Neuronal stem cell (in vitro differentiated cells): ENCODE data around the gene ZBTB46.

Source experiments
- DNase-seq: peaks from one replicate; pipeline ENCODE4 v3.0.0-alpha.2; 2013; ENCODE audit warnings: low spot score
- H2AFZ ChIP-seq: one replicate; pipeline ENCODE4 v1.6.1; 2013; ENCODE audit warnings: mild to moderate bottlenecking, low read length, inconsistent platforms
- H2AK5ac ChIP-seq: 2 replicates; pipeline ENCODE4 v1.6.1; 2013; ENCODE audit warnings: low read depth, mild to moderate bottlenecking, inconsistent platforms, low read length, moderate library complexity, mixed read lengths
- H2BK120ac ChIP-seq: 2 replicates; pipeline ENCODE4 v1.6.1; 2013; ENCODE audit warnings: low read depth, mild to moderate bottlenecking, inconsistent platforms, low read length, moderate library complexity, mixed read lengths
- H2BK12ac ChIP-seq: one replicate; pipeline ENCODE4 v1.6.1; 2013; ENCODE audit warnings: low read length, inconsistent platforms
- H2BK15ac ChIP-seq: 2 replicates; pipeline ENCODE4 v1.6.1; 2013; ENCODE audit warnings: mild to moderate bottlenecking, low read length, inconsistent platforms, mixed read lengths
- H2BK5ac ChIP-seq: one replicate; pipeline ENCODE4 v1.6.1; 2013; ENCODE audit warnings: inconsistent platforms, mild to moderate bottlenecking, low read length, moderate library complexity
- H3K14ac ChIP-seq: one replicate; pipeline ENCODE4 v1.6.1; 2013; ENCODE audit warnings: low read length, inconsistent platforms
- H3K18ac ChIP-seq: 2 replicates; pipeline ENCODE4 v1.6.1; 2013; ENCODE audit warnings: low read length, inconsistent platforms
- H3K23ac ChIP-seq: 2 replicates; pipeline ENCODE4 v1.6.1; 2013; ENCODE audit warnings: low read depth, mild to moderate bottlenecking, mixed read lengths, low read length, inconsistent platforms; ENCODE audit not compliant: poor library complexity
- H3K27ac ChIP-seq: replicated peaks from 3 replicates; pipeline ENCODE4 v1.5.1; 2013; ENCODE audit warnings: low read length, inconsistent platforms
- H3K27me3 ChIP-seq, 3 experiments: 2 replicates each; pipeline ENCODE4 v1.6.1; 2013; ENCODE audit warnings: low read length in 3 of 3, mild to moderate bottlenecking in 2 of 3, inconsistent platforms in 1 of 3, low read depth in 1 of 3, mixed read lengths in 1 of 3, moderate library complexity in 1 of 3; ENCODE audit not compliant: control insufficient read depth in 3 of 3, insufficient read depth in 3 of 3
- H3K36me3 ChIP-seq, 2 donors: replicated peaks in 1 of 2; 2 replicates each; pipeline ENCODE4 v1.6.1; 2013; ENCODE audit warnings: low read length in 2 of 2; ENCODE audit not compliant: control insufficient read depth in 2 of 2, insufficient read depth in 2 of 2
- H3K4ac ChIP-seq: 2 replicates; pipeline ENCODE4 v1.6.1; 2013; ENCODE audit warnings: inconsistent platforms, mild to moderate bottlenecking, low read length, moderate library complexity
- H3K4me1 ChIP-seq, 2 donors: 1 replicate in 1 of 2; 2 replicates in 1 of 2; pipeline ENCODE4 v1.6.1; 2013; ENCODE audit warnings: low read length in 2 of 2, low read depth in 1 of 2; ENCODE audit not compliant: control insufficient read depth in 2 of 2, insufficient read depth in 1 of 2
- H3K4me2 ChIP-seq: one replicate; pipeline ENCODE4 v1.6.1; 2013; ENCODE audit warnings: mild to moderate bottlenecking, low read length, inconsistent platforms; ENCODE audit not compliant: insufficient read depth, poor library complexity, severe bottlenecking
- H3K4me3 ChIP-seq, 2 donors: 2 replicates each; pipeline ENCODE4 v1.5.1; 2013; ENCODE audit warnings: low read length in 2 of 2, mild to moderate bottlenecking in 2 of 2, inconsistent platforms in 1 of 2, moderate library complexity in 1 of 2
- H3K79me1 ChIP-seq: one replicate; pipeline ENCODE4 v1.6.1; 2013; ENCODE audit warnings: low read depth, mild to moderate bottlenecking, inconsistent platforms, low read length, moderate library complexity
- H3K9ac ChIP-seq: one replicate; pipeline ENCODE4 v1.6.1; 2013; ENCODE audit warnings: mild to moderate bottlenecking, low read depth, low read length, inconsistent platforms; ENCODE audit not compliant: poor library complexity
- H3K9me3 ChIP-seq, 2 donors: replicated peaks in 1 of 2; 2 replicates each; pipeline versions ENCODE3 to v1.6.1; 2013; ENCODE audit warnings: low read length in 2 of 2, mild to moderate bottlenecking in 2 of 2, inconsistent platforms in 1 of 2, low read depth in 1 of 2, mixed read lengths in 1 of 2, moderate library complexity in 1 of 2; ENCODE audit not compliant: control insufficient read depth in 2 of 2, insufficient read depth in 1 of 2
- H4K8ac ChIP-seq: one replicate; pipeline ENCODE4 v1.6.1; 2013; ENCODE audit warnings: low read depth, mild to moderate bottlenecking, inconsistent platforms, low read length, moderate library complexity
- H4K91ac ChIP-seq: one replicate; pipeline ENCODE4 v1.6.1; 2013; ENCODE audit warnings: low read length, low read depth, mild to moderate bottlenecking, inconsistent platforms; ENCODE audit not compliant: poor library complexity
- WGBS, 2 donors: extraction: QIAGEN DNeasy Blood & Tissue Kit; methylation state at CpG; one replicate each; pipeline ENCODE4 v1.1.7; 2013; ENCODE audit warnings: missing lambda C conversion rate in 2 of 2, mixed read lengths in 1 of 2; ENCODE audit not compliant: insufficient read length in 2 of 2, insufficient replicate concordance in 1 of 2; ENCODE audit errors: extremely low coverage in 2 of 2; 5-methylcytosine and 5-hydroxymethylcytosine counted together

Gene ZBTB46

GRCh38 chr20:63756648-63756991, 74.4 kb downstream of the ZBTB46 start:
- no peak overlapping the region for H4K8ac ChIP-seq
- no peaks in the 10 kb centered on the region for H3K9me3 ChIP-seq
- H3K9ac ChIP-seq = no peak overlapping the region
- H4K91ac ChIP-seq = no peak overlapping the region
- no peak overlapping the region for H3K4me3 ChIP-seq
- H2AFZ ChIP-seq = no peak overlapping the region
- peaks cover 2 to 40% of the 10 kb centered on the region in 2 donors for H3K36me3 ChIP-seq
- H3K27me3 ChIP-seq = no peaks in the 10 kb centered on the region
- H3K4ac ChIP-seq = no peak overlapping the region
- no peak overlapping the region for H3K18ac ChIP-seq
- H3K23ac ChIP-seq = no peak overlapping the region
- WGBS, 2 donors = no CpG with 5 or more reads among the region's 8 CpGs
- H3K4me2 ChIP-seq = no peak overlapping the region
- H3K14ac ChIP-seq = no peak overlapping the region
- no peaks in the 10 kb centered on the region for H3K4me1 ChIP-seq
- H2BK15ac ChIP-seq = no peak overlapping the region
- DNase-seq = no peak
- H2BK5ac ChIP-seq = no peak overlapping the region
- H2BK12ac ChIP-seq = no peak overlapping the region
- H2AK5ac ChIP-seq = peak overlapping the region; percentile 57
- no peak overlapping the region for H2BK120ac ChIP-seq
- peaks cover 2% of the 10 kb centered on the region for H3K79me1 ChIP-seq
- H3K27ac ChIP-seq = no peak overlapping the region

GRCh38 chr20:63755933-63756647, 75.0 kb downstream of the ZBTB46 start:
- Histone ChIP-seq H3K14ac (no peak overlapping the region), H3K4me3 (no peak overlapping the region), H2BK5ac (no peak overlapping the region), H3K27me3 (no peaks in the 10 kb centered on the region), H3K9me3 (no peaks in the 10 kb centered on the region), H3K9ac (no peak overlapping the region), H3K4ac (no peak overlapping the region), H4K8ac (no peak overlapping the region), H2BK12ac (no peak overlapping the region), H3K27ac (no peak overlapping the region), H3K36me3 (peaks cover 2 to 40% of the 10 kb centered on the region in 2 donors), H3K18ac (no peak overlapping the region), H2BK15ac (no peak overlapping the region), H3K79me1 (peaks cover 2% of the 10 kb centered on the region), H2AK5ac (no peak overlapping the region), H3K4me1 (peaks cover 3% of the 10 kb centered on the region in 2 donors), H4K91ac (no peak overlapping the region), H3K23ac (no peak overlapping the region), H2AFZ (no peak overlapping the region), H2BK120ac (no peak overlapping the region), H3K4me2 (no peak overlapping the region)
- WGBS, 2 donors = no CpG with 5 or more reads among the region's 18 CpGs
- no peak for DNase-seq

GRCh38 chr20:63754008-63754407, 77.1 kb downstream of the ZBTB46 start:
- no peak overlapping the region for H3K14ac ChIP-seq
- no peaks in the 10 kb centered on the region for H3K27me3 ChIP-seq
- no peak overlapping the region for H4K8ac ChIP-seq
- no peaks in the 10 kb centered on the region for H3K9me3 ChIP-seq
- H3K4me3 ChIP-seq = no peak overlapping the region
- H3K4me2 ChIP-seq = no peak overlapping the region
- no CpG with 5 or more reads among the region's 16 CpGs for WGBS, 2 donors
- DNase-seq = no peak
- peak overlapping the region; percentile 3 for H3K18ac ChIP-seq
- H3K23ac ChIP-seq = no peak overlapping the region
- H3K4me1 ChIP-seq = peaks cover 6 to 8% of the 10 kb centered on the region in 2 donors
- peak overlapping the region; percentile 40 for H3K27ac ChIP-seq
- H4K91ac ChIP-seq = no peak overlapping the region
- H3K4ac ChIP-seq = peak overlapping the region; percentile 78
- no peak overlapping the region for H3K9ac ChIP-seq
- H2BK120ac ChIP-seq = no peak overlapping the region
- H2BK15ac ChIP-seq = no peak overlapping the region
- no peak overlapping the region for H2AK5ac ChIP-seq
- no peak overlapping the region for H2AFZ ChIP-seq
- H3K36me3 ChIP-seq = peaks cover 2 to 46% of the 10 kb centered on the region in 2 donors
- no peak overlapping the region for H2BK5ac ChIP-seq
- peaks cover 2% of the 10 kb centered on the region for H3K79me1 ChIP-seq
- peak overlapping the region; percentile 49 for H2BK12ac ChIP-seq

- no peak overlapping the region for H3K4me2 ChIP-seq
- H2AFZ ChIP-seq = no peak overlapping the region
- peaks cover 2 to 47% of the 10 kb centered on the region in 2 donors for H3K36me3 ChIP-seq
- H2BK12ac ChIP-seq = no peak overlapping the region
- H3K18ac ChIP-seq = peak overlapping the region; percentile 46
- H3K9ac ChIP-seq = peak overlapping the region; percentile 30
- peaks cover 2% of the 10 kb centered on the region for H3K79me1 ChIP-seq
- H4K91ac ChIP-seq = no peak overlapping the region
- no peak overlapping the region for H2BK5ac ChIP-seq
- peaks cover 6 to 8% of the 10 kb centered on the region in 2 donors for H3K4me1 ChIP-seq
- no peak overlapping the region for H4K8ac ChIP-seq
- H3K23ac ChIP-seq = no peak overlapping the region
- no peak overlapping the region for H2BK120ac ChIP-seq
- no peak overlapping the region for H2BK15ac ChIP-seq
- no peak for DNase-seq
- no peak overlapping the region for H3K4me3 ChIP-seq
- no peak overlapping the region for H3K4ac ChIP-seq
- H3K14ac ChIP-seq = no peak overlapping the region
- H2AK5ac ChIP-seq = no peak overlapping the region
- no peaks in the 10 kb centered on the region for H3K27me3 ChIP-seq
- no CpG with 5 or more reads among the region's 13 CpGs for WGBS, 2 donors
- no peak overlapping the region for H3K27ac ChIP-seq
- no peaks in the 10 kb centered on the region for H3K9me3 ChIP-seq
These were observed 77.7 kb downstream of the ZBTB46 start for GRCh38 chr20:63753381-63753780.
